GM21786 (cell line): ENCODE data around the gene ITLN2.
"Not testable (repeated sequence)": the region's sequence is repeated elsewhere in the genome, so short reads cannot be mapped to it uniquely, and the experiment has no call there.

Experiments
- ATAC-seq: cut with Tn5 transposase; IDR thresholded peaks from one replicate; pipeline ENCODE4 v1.9.1; 2021; ENCODE audit not compliant: unreplicated experiment

Gene ITLN2

GRCh38 chr1:160910170-160910750, 44.3 kb downstream of the ITLN2 start:
- ATAC-seq: no peak

DNA sequence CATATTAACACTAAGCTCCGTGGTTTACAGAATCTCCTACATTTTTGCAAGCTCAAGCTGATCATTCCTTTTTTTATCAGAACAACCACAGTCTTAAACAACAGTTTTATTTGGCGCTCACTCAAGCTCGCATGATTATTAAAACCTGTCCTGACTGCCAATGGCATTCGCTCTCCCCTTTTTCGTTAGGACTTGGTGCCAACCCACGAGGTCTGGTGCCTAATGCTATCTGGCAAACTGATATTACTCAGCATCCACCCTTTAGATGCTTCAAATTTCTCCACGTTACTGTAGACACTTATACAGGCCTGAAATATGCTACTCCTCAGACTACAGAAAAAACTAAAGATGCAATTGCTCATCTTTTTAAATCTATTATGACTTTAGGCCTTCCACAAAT, 46.6 kb downstream of the ITLN2 start:
- ATAC-seq: no peak

DNA sequence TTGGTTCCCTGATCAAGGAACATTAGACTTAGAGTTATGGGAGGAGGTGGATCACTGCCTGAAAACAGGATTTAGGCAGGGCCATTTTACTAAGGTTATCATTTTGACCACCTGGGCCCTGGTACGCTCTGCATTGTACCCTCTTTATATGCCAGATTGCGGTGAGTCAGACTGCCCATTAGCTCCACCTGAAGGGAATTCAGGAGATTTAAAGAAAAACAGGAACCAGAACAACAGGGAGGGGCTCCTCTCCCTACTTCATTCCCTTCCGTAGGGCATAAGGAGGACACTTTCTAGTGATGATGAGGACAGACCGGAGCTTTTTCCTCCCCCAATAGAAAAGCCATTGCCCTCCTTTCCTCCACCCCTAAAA, 49.0 kb downstream of the ITLN2 start:
- ATAC-seq: no peak

DNA sequence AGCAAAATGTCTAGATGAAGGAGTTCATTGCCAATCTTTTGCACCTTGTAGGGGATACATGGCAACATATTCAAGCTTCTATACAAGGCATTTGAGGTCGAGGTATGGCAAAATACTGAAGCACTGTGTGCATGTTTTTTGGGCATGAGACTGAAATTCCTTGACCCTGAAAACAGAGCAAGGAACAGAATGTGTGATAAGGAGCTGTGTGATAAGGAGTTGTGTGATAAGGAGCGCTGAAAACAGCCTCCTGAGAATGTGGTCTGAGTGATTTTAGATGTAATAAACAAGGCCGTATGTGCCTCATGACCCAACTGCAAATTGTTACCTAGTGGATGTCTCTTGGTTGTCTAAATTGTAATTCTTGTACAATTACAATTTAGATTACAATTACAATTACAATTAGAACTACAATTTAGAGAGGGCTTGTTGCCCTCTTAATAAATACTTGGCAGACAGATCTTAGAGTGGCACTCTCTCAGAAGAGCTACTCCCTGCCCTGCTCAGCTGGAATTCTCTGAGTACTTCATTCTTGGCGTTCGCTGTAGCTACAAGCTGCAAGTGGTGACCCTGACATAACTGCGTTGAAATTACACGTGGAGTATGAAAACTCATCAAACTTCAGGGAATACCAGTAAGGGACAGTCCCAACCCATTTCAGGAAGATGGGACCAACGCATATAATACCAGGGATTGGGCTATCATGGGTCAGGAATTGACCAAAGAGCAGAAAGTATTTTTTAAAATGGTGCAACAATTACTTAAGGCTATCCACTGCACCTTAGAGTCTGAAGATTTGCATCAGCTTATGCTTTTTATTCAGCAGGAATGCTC, 49.6 kb downstream of the ITLN2 start:
- no peak for ATAC-seq

- not testable (repeated sequence) for ATAC-seq
Measured at GRCh38 chr1:160902251-160902650, 52.4 kb downstream of the ITLN2 start.

- no peak for ATAC-seq
Measured at GRCh38 chr1:160901768-160902167, 52.8 kb downstream of the ITLN2 start.

DNA sequence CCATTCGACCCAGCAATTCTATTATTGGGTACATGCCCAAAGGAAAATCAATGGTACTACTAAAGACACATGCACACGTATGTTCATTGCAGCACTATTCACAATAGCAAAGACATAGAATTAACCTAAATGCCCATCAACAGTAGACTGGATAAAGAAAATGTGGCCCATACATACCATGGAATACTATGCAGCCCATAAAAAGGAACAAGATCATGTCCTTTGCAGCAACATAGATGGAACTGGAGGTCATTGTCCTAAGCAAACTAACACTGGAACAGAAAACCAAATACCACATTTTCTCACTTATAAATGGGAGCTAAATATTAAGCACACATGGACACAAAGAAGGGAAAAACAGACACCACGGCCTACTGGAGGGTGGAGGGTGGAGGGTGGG, 53.9 kb downstream of the ITLN2 start:
- not testable (repeated sequence) for ATAC-seq
